Measurements from ENCODE around the gene WDCP. TPM values are rescaled to one million over a fixed set of nuclear protein-coding genes. Genes with fewer than 3 reads are reported as not detected.
"Not testable (repeated sequence)": the region's sequence is repeated elsewhere in the genome, so short reads cannot be mapped to it uniquely, and the experiment has no call there.

The WDCP gene, protein sequence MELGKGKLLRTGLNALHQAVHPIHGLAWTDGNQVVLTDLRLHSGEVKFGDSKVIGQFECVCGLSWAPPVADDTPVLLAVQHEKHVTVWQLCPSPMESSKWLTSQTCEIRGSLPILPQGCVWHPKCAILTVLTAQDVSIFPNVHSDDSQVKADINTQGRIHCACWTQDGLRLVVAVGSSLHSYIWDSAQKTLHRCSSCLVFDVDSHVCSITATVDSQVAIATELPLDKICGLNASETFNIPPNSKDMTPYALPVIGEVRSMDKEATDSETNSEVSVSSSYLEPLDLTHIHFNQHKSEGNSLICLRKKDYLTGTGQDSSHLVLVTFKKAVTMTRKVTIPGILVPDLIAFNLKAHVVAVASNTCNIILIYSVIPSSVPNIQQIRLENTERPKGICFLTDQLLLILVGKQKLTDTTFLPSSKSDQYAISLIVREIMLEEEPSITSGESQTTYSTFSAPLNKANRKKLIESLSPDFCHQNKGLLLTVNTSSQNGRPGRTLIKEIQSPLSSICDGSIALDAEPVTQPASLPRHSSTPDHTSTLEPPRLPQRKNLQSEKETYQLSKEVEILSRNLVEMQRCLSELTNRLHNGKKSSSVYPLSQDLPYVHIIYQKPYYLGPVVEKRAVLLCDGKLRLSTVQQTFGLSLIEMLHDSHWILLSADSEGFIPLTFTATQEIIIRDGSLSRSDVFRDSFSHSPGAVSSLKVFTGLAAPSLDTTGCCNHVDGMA
- 11.0 TPM for polyA plus RNA-seq (2013, experiment 1 of 2)
- polyA plus RNA-seq (2013, experiment 2 of 2), result 10.8 TPM

DNA sequence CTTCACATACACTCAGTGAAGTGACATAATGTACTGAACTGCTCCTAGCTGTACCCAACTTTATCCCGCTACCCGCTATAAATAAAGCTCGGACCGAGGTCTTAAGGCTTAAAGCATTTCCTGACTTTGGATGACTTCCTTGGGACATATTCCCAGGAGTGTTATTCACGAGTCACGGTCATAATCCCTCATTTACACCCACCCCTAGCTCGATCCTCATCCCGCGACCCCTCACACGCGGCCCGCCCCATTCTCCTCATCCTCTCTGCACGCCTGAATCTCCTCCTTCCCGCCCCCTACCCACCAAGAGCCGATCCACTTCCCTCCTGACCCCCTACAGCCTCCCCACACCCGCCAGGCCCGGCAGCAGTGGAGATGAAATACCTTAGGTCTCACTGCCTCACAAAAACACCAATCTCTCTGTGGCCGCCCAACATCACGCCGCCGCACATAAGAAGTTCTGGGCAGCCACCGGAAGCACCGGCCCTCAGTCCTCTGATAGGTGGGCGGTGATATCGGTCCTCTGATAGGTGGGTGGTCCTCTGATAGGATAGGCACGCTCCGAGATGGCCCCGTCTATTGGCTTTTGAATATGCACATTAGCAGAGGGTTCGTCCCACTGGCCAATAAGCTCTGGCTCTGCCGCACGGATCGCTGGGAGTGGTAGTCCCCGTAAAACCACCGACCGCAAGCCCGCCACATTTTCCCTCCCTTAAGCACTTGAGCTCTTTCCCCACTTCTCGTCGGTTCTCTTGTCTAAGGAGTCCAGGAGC is at the start of gene WDCP:
Gene WDCP, minus strand, starts transcription at position 462 of the 773 bp plus-strand sequence. CDS start 7,897 bp downstream, outside the sequence.
- H3K36me3 ChIP-seq (replicated peaks in 1 of 2; ENCODE audit: control insufficient read depth in 2 of 2, insufficient read depth in 2 of 2, low read length in 2 of 2), result peaks cover 0 to 11% of the 10 kb centered on the region in 2 donors
- H3K4me2 ChIP-seq (ENCODE audit: insufficient read depth, low read length, poor library complexity, severe bottlenecking), result peak within 1 kb of the TSS; percentile 73
- peaks cover 2 to 5% of the 10 kb centered on the region in 2 donors for H3K4me1 ChIP-seq (ENCODE audit: control insufficient read depth in 2 of 2, insufficient read depth in 1 of 2, low read depth in 1 of 2, low read length in 2 of 2)
- H2BK5ac ChIP-seq (ENCODE audit: low read length), result peak within 1 kb of the TSS; percentile 90
- H3K9ac ChIP-seq (ENCODE audit: low read depth, low read length, poor library complexity), result peak within 1 kb of the TSS; percentile 97
- H2AK5ac ChIP-seq (ENCODE audit: low read depth, low read length), result no peak within 1 kb of the TSS
- WGBS, 2 donors (ENCODE audit: extremely low coverage in 2 of 2, insufficient read length in 2 of 2, insufficient replicate concordance in 1 of 2), result no CpG with 5 or more reads among the region's 38 CpGs
- no peak within 1 kb of the TSS for H3K4ac ChIP-seq (ENCODE audit: low read length)
- H3K9me3 ChIP-seq (replicated peaks in 1 of 2; ENCODE audit: control insufficient read depth in 2 of 2, insufficient read depth in 1 of 2, low read depth in 1 of 2, low read length in 2 of 2), result no peaks in the 10 kb centered on the region
- peak within 1 kb of the TSS; percentile 41 for H2BK12ac ChIP-seq (ENCODE audit: low read length)
- H3K4me3 ChIP-seq (ENCODE audit: low read length in 2 of 2), result peak within 1 kb of the TSS; percentile 70 to 92
- peak within 1 kb of the TSS; percentile 85 for H3K18ac ChIP-seq (ENCODE audit: low read length)
- no peak within 1 kb of the TSS for H4K91ac ChIP-seq (ENCODE audit: low read depth, low read length, poor library complexity)
- H3K79me1 ChIP-seq (ENCODE audit: low read depth, low read length), result peaks cover 4% of the 10 kb centered on the region
- H3K27me3 ChIP-seq (ENCODE audit: control insufficient read depth in 3 of 3, insufficient read depth in 3 of 3, low read depth in 1 of 3, low read length in 3 of 3), result peaks cover 0 to 8% (median 0%) of the 10 kb centered on the region in 3 experiments
- peak within 1 kb of the TSS; percentile 84 for H2AFZ ChIP-seq (ENCODE audit: low read length)
- no peak within 1 kb of the TSS for H2BK15ac ChIP-seq (ENCODE audit: low read length)
- H2BK120ac ChIP-seq (ENCODE audit: low read depth, low read length), result no peak within 1 kb of the TSS
- DNase-seq (ENCODE audit: low spot score), result peak; percentile 94
- H3K23ac ChIP-seq (ENCODE audit: low read depth, low read length, poor library complexity), result peak within 1 kb of the TSS; percentile 73
- H4K8ac ChIP-seq (ENCODE audit: low read depth, low read length), result peak within 1 kb of the TSS; percentile 87
- no peak within 1 kb of the TSS for H3K14ac ChIP-seq (ENCODE audit: low read length)
- no peak within 1 kb of the TSS for H3K27ac ChIP-seq (replicated peaks; ENCODE audit: low read length)

- H2BK5ac ChIP-seq (ENCODE audit: low read length); H3K18ac ChIP-seq (ENCODE audit: low read length); H2BK120ac ChIP-seq (ENCODE audit: low read depth, low read length); H3K27me3 ChIP-seq (ENCODE audit: control insufficient read depth in 3 of 3, insufficient read depth in 3 of 3, low read depth in 1 of 3, low read length in 3 of 3); H4K91ac ChIP-seq (ENCODE audit: low read depth, low read length, poor library complexity); H3K4ac ChIP-seq (ENCODE audit: low read length); H3K4me1 ChIP-seq (ENCODE audit: control insufficient read depth in 2 of 2, insufficient read depth in 1 of 2, low read depth in 1 of 2, low read length in 2 of 2); H3K79me1 ChIP-seq (ENCODE audit: low read depth, low read length); DNase-seq (ENCODE audit: low spot score); H3K36me3 ChIP-seq (replicated peaks in 1 of 2; ENCODE audit: control insufficient read depth in 2 of 2, insufficient read depth in 2 of 2, low read length in 2 of 2); H3K9me3 ChIP-seq (replicated peaks in 1 of 2; ENCODE audit: control insufficient read depth in 2 of 2, insufficient read depth in 1 of 2, low read depth in 1 of 2, low read length in 2 of 2); H3K4me2 ChIP-seq (ENCODE audit: insufficient read depth, low read length, poor library complexity, severe bottlenecking); H3K9ac ChIP-seq (ENCODE audit: low read depth, low read length, poor library complexity); H3K4me3 ChIP-seq (ENCODE audit: low read length in 2 of 2); H3K27ac ChIP-seq (replicated peaks; ENCODE audit: low read length); H2BK12ac ChIP-seq (ENCODE audit: low read length); H2BK15ac ChIP-seq (ENCODE audit: low read length); H4K8ac ChIP-seq (ENCODE audit: low read depth, low read length); H3K14ac ChIP-seq (ENCODE audit: low read length); H2AK5ac ChIP-seq (ENCODE audit: low read depth, low read length); H3K23ac ChIP-seq (ENCODE audit: low read depth, low read length, poor library complexity): not testable (repeated sequence)
- no CpG with 5 or more reads among the region's 17 CpGs for WGBS, 2 donors (ENCODE audit: extremely low coverage in 2 of 2, insufficient read length in 2 of 2, insufficient replicate concordance in 1 of 2)
- H2AFZ ChIP-seq (ENCODE audit: low read length), result peak overlapping the region; percentile 61
Measured at GRCh38 chr2:24095171-24095677, 48.0 kb upstream of the WDCP start.

DNA sequence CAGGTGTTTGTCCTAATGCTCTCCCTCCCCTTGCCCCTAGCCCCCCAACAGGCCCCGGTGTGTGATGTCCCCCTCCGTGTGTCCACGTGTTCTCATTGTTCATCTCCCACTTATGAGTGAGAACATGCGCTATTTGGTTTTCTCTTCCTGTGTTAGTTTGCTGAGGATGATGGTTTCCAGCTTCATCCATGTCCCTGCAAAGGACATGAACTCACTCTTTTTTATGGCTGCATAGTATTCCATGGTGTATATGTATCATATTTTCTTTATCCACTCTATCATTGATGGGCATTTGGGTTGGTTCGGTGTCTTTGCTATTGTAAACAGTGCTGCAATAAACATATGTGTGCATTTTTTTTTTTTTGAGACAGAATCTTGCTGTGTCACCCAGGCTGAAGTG is 46.1 kb upstream of the WDCP start:
- H2BK15ac ChIP-seq (ENCODE audit: low read length); H3K9me3 ChIP-seq (replicated peaks in 1 of 2; ENCODE audit: control insufficient read depth in 2 of 2, insufficient read depth in 1 of 2, low read depth in 1 of 2, low read length in 2 of 2); H3K4me3 ChIP-seq (ENCODE audit: low read length in 2 of 2); H4K91ac ChIP-seq (ENCODE audit: low read depth, low read length, poor library complexity); H3K4me1 ChIP-seq (ENCODE audit: control insufficient read depth in 2 of 2, insufficient read depth in 1 of 2, low read depth in 1 of 2, low read length in 2 of 2); H3K79me1 ChIP-seq (ENCODE audit: low read depth, low read length); H3K27me3 ChIP-seq (ENCODE audit: control insufficient read depth in 3 of 3, insufficient read depth in 3 of 3, low read depth in 1 of 3, low read length in 3 of 3); H3K9ac ChIP-seq (ENCODE audit: low read depth, low read length, poor library complexity); H2BK5ac ChIP-seq (ENCODE audit: low read length); H2AFZ ChIP-seq (ENCODE audit: low read length); H3K27ac ChIP-seq (replicated peaks; ENCODE audit: low read length); H3K36me3 ChIP-seq (replicated peaks in 1 of 2; ENCODE audit: control insufficient read depth in 2 of 2, insufficient read depth in 2 of 2, low read length in 2 of 2); H2AK5ac ChIP-seq (ENCODE audit: low read depth, low read length); H4K8ac ChIP-seq (ENCODE audit: low read depth, low read length); H3K4ac ChIP-seq (ENCODE audit: low read length); H3K18ac ChIP-seq (ENCODE audit: low read length); H3K23ac ChIP-seq (ENCODE audit: low read depth, low read length, poor library complexity); DNase-seq (ENCODE audit: low spot score); H3K14ac ChIP-seq (ENCODE audit: low read length); H3K4me2 ChIP-seq (ENCODE audit: insufficient read depth, low read length, poor library complexity, severe bottlenecking); H2BK12ac ChIP-seq (ENCODE audit: low read length); H2BK120ac ChIP-seq (ENCODE audit: low read depth, low read length): not testable (repeated sequence)
- no CpG with 5 or more reads among the region's 5 CpGs for WGBS, 2 donors (ENCODE audit: extremely low coverage in 2 of 2, insufficient read length in 2 of 2, insufficient replicate concordance in 1 of 2)

All from neuronal stem cell (in vitro differentiated cells).